Activated effector memory CD4-positive, alpha-beta T cell treated with anti-CD3 and anti-CD28 coated beads, Interleukin-2, amount 50 U/mL, for 16 hours (primary cell): Measurements from ENCODE around the gene SFRP5.
A peak's percentile ranks its signal among the peaks of the same experiment; 100 is the strongest.

ENCODE experiments used
- DNase-seq: peaks from one replicate; pipeline ENCODE4 v3.0.0-alpha.2; 2020

Gene SFRP5

GRCh38 chr10:97771913-97772823, at the start of gene SFRP5:
SFRP5 (minus strand) TSS chr10:97771999; CDS start chr10:97771833, 166 bp downstream.
- no peak for DNase-seq

GRCh38 chr10:97820096-97820704, 48.4 kb upstream of the SFRP5 start:
- no peak for DNase-seq

- DNase-seq, result no peak
Measured at GRCh38 chr10:97818572-97818971, 46.8 kb upstream of the SFRP5 start.

GRCh38 chr10:97816609-97817008, 44.8 kb upstream of the SFRP5 start:
- DNase-seq, result no peak

- DNase-seq, result no peak
Measured at GRCh38 chr10:97814996-97815395, 43.2 kb upstream of the SFRP5 start.

GRCh38 chr10:97813311-97813710, 41.5 kb upstream of the SFRP5 start:
- DNase-seq, result no peak

GRCh38 chr10:97812696-97813095, 40.9 kb upstream of the SFRP5 start:
- DNase-seq, result no peak

- no peak for DNase-seq
Measured at GRCh38 chr10:97811958-97812357, 40.2 kb upstream of the SFRP5 start.

GRCh38 chr10:97810446-97810845, 38.6 kb upstream of the SFRP5 start:
- DNase-seq, result no peak

GRCh38 chr10:97805949-97806348, 34.1 kb upstream of the SFRP5 start:
- DNase-seq, result no peak

GRCh38 chr10:97805096-97805884, 33.5 kb upstream of the SFRP5 start:
- no peak for DNase-seq

GRCh38 chr10:97801422-97801821, 29.6 kb upstream of the SFRP5 start:
- DNase-seq, result no peak

- DNase-seq, result no peak
Measured at GRCh38 chr10:97800474-97800873, 28.7 kb upstream of the SFRP5 start.

- DNase-seq, result no peak
Measured at GRCh38 chr10:97798958-97799610, 27.3 kb upstream of the SFRP5 start.

GRCh38 chr10:97796651-97797050, 24.9 kb upstream of the SFRP5 start:
- DNase-seq, result no peak

- no peak for DNase-seq
Measured at GRCh38 chr10:97795886-97796285, 24.1 kb upstream of the SFRP5 start.

- peak; percentile 89 for DNase-seq
Measured at GRCh38 chr10:97791824-97792721, 20.3 kb upstream of the SFRP5 start.

GRCh38 chr10:97789770-97790397, 18.1 kb upstream of the SFRP5 start:
- DNase-seq, result no peak

GRCh38 chr10:97788552-97789442, 17.0 kb upstream of the SFRP5 start:
- no peak for DNase-seq

- DNase-seq, result no peak
Measured at GRCh38 chr10:97785731-97786130, 13.9 kb upstream of the SFRP5 start.
